PC-3 (cell line): ENCODE data around the gene DCAF4. TPM values are rescaled to one million over a fixed set of nuclear protein-coding genes. Genes with fewer than 3 reads are reported as not detected.
"Not testable (repeated sequence)": the region's sequence is repeated elsewhere in the genome, so short reads cannot be mapped to it uniquely, and the experiment has no call there.

Experiments
- ATAC-seq: fragments of 200-7000 bp; cut with Tn5 transposase; 2 replicates; pipeline ENCODE4 v1.9.1; 2020; ENCODE audit warnings: mild to moderate bottlenecking, moderate library complexity
- BruUV-seq: library from RNA; stranded (reverse); fragments of 400-500 nt; replicated peaks from 2 replicates; lab custom pipeline; 2021; lab: Mats Ljungman, UMichigan
- CTCF ChIA-PET: fragments of 300-600 bp; sonication (Branson Sonifier 250); formaldehyde crosslinking; loops from one replicate; lab custom pipeline; 2022; ENCODE audit warnings: antibody characterized with exemption; lab: Charles Lee
- POLR2A ChIA-PET: fragments of 300-600 bp; sonication (Branson Sonifier 250); formaldehyde crosslinking; loops from one replicate; lab custom pipeline; 2022; ENCODE audit warnings: antibody characterized with exemption; ENCODE audit not compliant: unreplicated experiment; lab: Charles Lee
- DNase-seq: peaks from one replicate; pipeline ENCODE4 v3.0.0-alpha.2; 2015
- H2AFZ ChIP-seq: fragments of 300-600 bp; sonication (generic); 2 replicates; pipeline ENCODE4 v1.6.0; 2016; ENCODE audit warnings: antibody characterized with exemption, low read length
- H3F3A ChIP-seq: fragments of 300-600 bp; sonication (generic); one replicate; pipeline ENCODE4 v1.6.0; 2017; ENCODE audit warnings: antibody characterized with exemption, low read length, control low read depth, mild to moderate bottlenecking; ENCODE audit not compliant: unreplicated experiment
- H3K27ac ChIP-seq: fragments of 300-600 bp; sonication (generic); 2 replicates; pipeline ENCODE4 v1.5.1; 2016; ENCODE audit warnings: mild to moderate bottlenecking, low read length
- H3K27me3 ChIP-seq: fragments of 300-600 bp; sonication (generic); 2 replicates; pipeline ENCODE4 v1.6.1; 2016; ENCODE audit warnings: low read length, mixed read lengths
- H3K36me3 ChIP-seq: fragments of 300-600 bp; sonication (generic); 2 replicates; pipeline ENCODE4 v1.6.1; 2016; ENCODE audit warnings: low read depth, mixed run types, low read length, mixed read lengths
- H3K4me1 ChIP-seq: fragments of 300-600 bp; sonication (generic); 2 replicates; pipeline ENCODE4 v1.5.1; 2016; ENCODE audit warnings: low read length; ENCODE audit not compliant: insufficient read depth
- H3K4me2 ChIP-seq: fragments of 300-600 bp; sonication (generic); 2 replicates; pipeline ENCODE4 v1.6.0; 2016; ENCODE audit warnings: low read length
- H3K4me3 ChIP-seq: fragments of 300-600 bp; sonication (generic); 2 replicates; pipeline ENCODE4 v1.5.1; 2016; ENCODE audit warnings: mild to moderate bottlenecking, low read length, mixed read lengths
- H3K79me2 ChIP-seq: fragments of 300-600 bp; sonication (generic); 2 replicates; pipeline ENCODE4 v1.6.1; 2017; ENCODE audit warnings: low read length, mixed read lengths
- H3K9ac ChIP-seq: fragments of 300-600 bp; sonication (generic); 2 replicates; pipeline ENCODE4 v1.6.0; 2016; ENCODE audit warnings: mild to moderate bottlenecking, low read length
- H3K9me2 ChIP-seq: fragments of 300-600 bp; sonication (generic); replicated peaks from 2 replicates; pipeline ENCODE4 v1.6.1; 2016; ENCODE audit warnings: mixed run types, low read length, mixed read lengths
- H3K9me3 ChIP-seq: fragments of 300-600 bp; sonication (generic); 2 replicates; pipeline ENCODE4 v1.6.1; 2016; ENCODE audit warnings: low read length, mixed read lengths
- H4K20me1 ChIP-seq: fragments of 300-600 bp; sonication (generic); 2 replicates; pipeline ENCODE4 v1.6.1; 2016; ENCODE audit warnings: low read length, mixed read lengths
- CTCF ChIP-seq: fragments of 300-600 bp; sonication (generic); conservative IDR thresholded peaks from 2 replicates; pipeline ENCODE4 v1.5.1; 2017; ENCODE audit warnings: antibody characterized with exemption, low read depth, mild to moderate bottlenecking, low read length
- EZH2 ChIP-seq: fragments of 300-600 bp; sonication (generic); IDR thresholded peaks from one replicate; pipeline ENCODE4 v1.6.1; 2017; ENCODE audit warnings: antibody characterized with exemption, mild to moderate bottlenecking, low read length; ENCODE audit not compliant: unreplicated experiment
- EZH2phosphoT487 ChIP-seq: fragments of 300-600 bp; sonication (generic); IDR thresholded peaks from 2 replicates; pipeline ENCODE4 v1.6.1; 2018; ENCODE audit warnings: mild to moderate bottlenecking, antibody characterized with exemption, low read length, borderline replicate concordance
- intact Hi-C: fragments of 100-400 bp; cut with micrococcal nuclease; formaldehyde crosslinking; loops from 2 replicates; pipeline ENCODE4 v1.9.0; 2023
- total RNA-seq: library from RNA; depleted of rRNA; stranded (reverse); fragments of >200 nt; gene quantifications from 2 replicates; pipeline ENCODE4 v1.2.3, GENCODE V29; 2014

The DCAF4 gene
- total RNA-seq, 1 experiment from 2014 or later, result 55.8 TPM

- CTCF ChIA-PET, result no interaction called here
- H3K27ac ChIP-seq, result no peak overlapping the region
- TF ChIP-seq CTCF, result no peak
- TF ChIP-seq EZH2, result no peak
- no peak for TF ChIP-seq EZH2phosphoT487
These were observed 32.3 kb downstream of the DCAF4 start for GRCh38 chr14:72958548-72958947.

GRCh38 chr14:72961016-72961415, 34.8 kb downstream of the DCAF4 start:
- peak overlapping the region; percentile 38 for H3K4me2 ChIP-seq
- H3K9me3 ChIP-seq, H4K20me1 ChIP-seq, H3K27me3 ChIP-seq, ATAC-seq, H3K4me3 ChIP-seq, H3K9me2 ChIP-seq, H3K79me2 ChIP-seq, CTCF ChIA-PET, H2AFZ ChIP-seq: not testable (repeated sequence)
- 0 out of 2 replicates have a peak overlapping the region, but pooled peaks have one; percentile 1 for H3K9ac ChIP-seq
- POLR2A ChIA-PET, result interaction anchor here (0.6 kb wide), 1 partner anchor 386 kb away, joined by 4 read pairs; no protein-coding TSS in a partner anchor
- peak overlapping the region; percentile 69 for H3K27ac ChIP-seq
- H3K36me3 ChIP-seq, result peaks cover 38% of the 10 kb centered on the region
- peaks cover 12% of the 10 kb centered on the region for H3F3A ChIP-seq
- BruUV-seq, result TSS peak; percentile 47
- intact Hi-C loops, result loop anchor here (2.0 to 5.0 kb wide), 2 partner anchors 66 to 96 kb away; partner anchors contain the start of genes RBM25 and ZFYVE1
- peak; percentile 28 for DNase-seq
- peaks cover 28% of the 10 kb centered on the region for H3K4me1 ChIP-seq

More at GRCh38 chr14:72958548-72958947, 32.3 kb downstream of the DCAF4 start:
- Histone ChIP-seq H3K9me2 (no peaks in the 10 kb centered on the region), H3K36me3 (peaks cover 50% of the 10 kb centered on the region), H3K9ac (no peak overlapping the region), H3K4me2 (no peak overlapping the region), H3K9me3 (no peaks in the 10 kb centered on the region), H3K4me1 (peaks cover 23% of the 10 kb centered on the region), H3K4me3 (no peak overlapping the region), H3K27me3 (no peaks in the 10 kb centered on the region), H3K79me2 (no peaks in the 10 kb centered on the region), H2AFZ (no peak overlapping the region), H4K20me1 (no peaks in the 10 kb centered on the region), H3F3A (peaks cover 12% of the 10 kb centered on the region)
- POLR2A ChIA-PET, result no interaction called here
- BruUV-seq, result no TSS peak
- DNase-seq, result no peak
- ATAC-seq, result no peak
- intact Hi-C loops, result no loop called here

GRCh38 chr14:72961579-72962335, 35.5 kb downstream of the DCAF4 start:
- Histone ChIP-seq H4K20me1 (no peaks in the 10 kb centered on the region), H2AFZ (no peak overlapping the region), H3K27me3 (no peaks in the 10 kb centered on the region), H3K27ac (peak overlapping the region; percentile 69), H3K79me2 (no peaks in the 10 kb centered on the region), H3K9me2 (no peaks in the 10 kb centered on the region), H3K9me3 (no peaks in the 10 kb centered on the region), H3K36me3 (peaks cover 32% of the 10 kb centered on the region), H3K4me1 (peaks cover 28% of the 10 kb centered on the region), H3F3A (peaks cover 12% of the 10 kb centered on the region), H3K4me3 (no peak overlapping the region), H3K9ac (peak overlapping the region; percentile 6; the same call in 1 of the 2 replicates), H3K4me2 (peak overlapping the region; percentile 38)
- TF ChIP-seq EZH2phosphoT487 (no peak), CTCF (no peak)
- intact Hi-C loops, result loop anchor here (2.0 to 5.0 kb wide), 2 partner anchors 65 to 96 kb away; partner anchors contain the start of genes RBM25 and ZFYVE1
- no TSS peak for BruUV-seq
- ATAC-seq, result peak; percentile 89
- ChIA-PET CTCF (interaction anchor here (0.8 to 2.5 kb wide), 4 partner anchors 13 to 448 kb away, joined by 3 to 10 read pairs (median 6); partner anchors contain the start of gene DPF3), POLR2A (no interaction called here)
- peak; percentile 97 for DNase-seq

- not testable (repeated sequence) for BruUV-seq, H3K4me3 ChIP-seq
- CTCF ChIA-PET, result interaction anchor here (1.1 to 2.5 kb wide), 3 partner anchors 16 to 448 kb away, joined by 3 to 10 read pairs (median 5); partner anchors contain the start of gene DPF3
These were observed 36.1 kb downstream of the DCAF4 start for GRCh38 chr14:72962336-72962754.

More at GRCh38 chr14:72962336-72962754, 36.1 kb downstream of the DCAF4 start:
- peak; percentile 1; the same call in 1 of the 2 replicates for ATAC-seq
- H3K27ac ChIP-seq, result peak overlapping the region; percentile 69
- peaks cover 32% of the 10 kb centered on the region for H3K36me3 ChIP-seq
- H3K27me3 ChIP-seq, H4K20me1 ChIP-seq, POLR2A ChIA-PET, H3K79me2 ChIP-seq, H2AFZ ChIP-seq, H3K9me3 ChIP-seq, H3K9me2 ChIP-seq: not testable (repeated sequence)
- peak overlapping the region; percentile 6; the same call in 1 of the 2 replicates for H3K9ac ChIP-seq
- peaks cover 12% of the 10 kb centered on the region for H3F3A ChIP-seq
- DNase-seq, result peak; percentile 48
- peaks cover 28% of the 10 kb centered on the region for H3K4me1 ChIP-seq
- intact Hi-C loops, result loop anchor here (5.0 kb wide), 1 partner anchor 95 kb away; the partner anchor contains the start of gene RBM25
- H3K4me2 ChIP-seq, result peak overlapping the region; percentile 38
